VCaP (cell line): Measurements from ENCODE around the gene HDAC4.

ENCODE experiments used
- H3K27ac ChIP-seq: fragments of 450-650 bp; 2 replicates; pipeline ENCODE4 v1.5.1; 2017
- TF ChIP-seq, protein P1 (sequence below): fragments of 450-650 bp; conservative IDR thresholded peaks from 2 replicates; pipeline ENCODE4 v1.5.1; 2017; ENCODE audit warnings: mild to moderate bottlenecking, moderate library complexity

The HDAC4 gene

GRCh38 chr2:239232195-239232578, 168.6 kb downstream of the HDAC4 start:
- TF ChIP-seq, protein P1, sequence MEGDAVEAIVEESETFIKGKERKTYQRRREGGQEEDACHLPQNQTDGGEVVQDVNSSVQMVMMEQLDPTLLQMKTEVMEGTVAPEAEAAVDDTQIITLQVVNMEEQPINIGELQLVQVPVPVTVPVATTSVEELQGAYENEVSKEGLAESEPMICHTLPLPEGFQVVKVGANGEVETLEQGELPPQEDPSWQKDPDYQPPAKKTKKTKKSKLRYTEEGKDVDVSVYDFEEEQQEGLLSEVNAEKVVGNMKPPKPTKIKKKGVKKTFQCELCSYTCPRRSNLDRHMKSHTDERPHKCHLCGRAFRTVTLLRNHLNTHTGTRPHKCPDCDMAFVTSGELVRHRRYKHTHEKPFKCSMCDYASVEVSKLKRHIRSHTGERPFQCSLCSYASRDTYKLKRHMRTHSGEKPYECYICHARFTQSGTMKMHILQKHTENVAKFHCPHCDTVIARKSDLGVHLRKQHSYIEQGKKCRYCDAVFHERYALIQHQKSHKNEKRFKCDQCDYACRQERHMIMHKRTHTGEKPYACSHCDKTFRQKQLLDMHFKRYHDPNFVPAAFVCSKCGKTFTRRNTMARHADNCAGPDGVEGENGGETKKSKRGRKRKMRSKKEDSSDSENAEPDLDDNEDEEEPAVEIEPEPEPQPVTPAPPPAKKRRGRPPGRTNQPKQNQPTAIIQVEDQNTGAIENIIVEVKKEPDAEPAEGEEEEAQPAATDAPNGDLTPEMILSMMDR: no peak
- H3K27ac ChIP-seq: no peak overlapping the region

GRCh38 chr2:239231231-239232194, 169.3 kb downstream of the HDAC4 start:
- TF ChIP-seq, protein P1: no peak
- no peak overlapping the region for H3K27ac ChIP-seq

DNA sequence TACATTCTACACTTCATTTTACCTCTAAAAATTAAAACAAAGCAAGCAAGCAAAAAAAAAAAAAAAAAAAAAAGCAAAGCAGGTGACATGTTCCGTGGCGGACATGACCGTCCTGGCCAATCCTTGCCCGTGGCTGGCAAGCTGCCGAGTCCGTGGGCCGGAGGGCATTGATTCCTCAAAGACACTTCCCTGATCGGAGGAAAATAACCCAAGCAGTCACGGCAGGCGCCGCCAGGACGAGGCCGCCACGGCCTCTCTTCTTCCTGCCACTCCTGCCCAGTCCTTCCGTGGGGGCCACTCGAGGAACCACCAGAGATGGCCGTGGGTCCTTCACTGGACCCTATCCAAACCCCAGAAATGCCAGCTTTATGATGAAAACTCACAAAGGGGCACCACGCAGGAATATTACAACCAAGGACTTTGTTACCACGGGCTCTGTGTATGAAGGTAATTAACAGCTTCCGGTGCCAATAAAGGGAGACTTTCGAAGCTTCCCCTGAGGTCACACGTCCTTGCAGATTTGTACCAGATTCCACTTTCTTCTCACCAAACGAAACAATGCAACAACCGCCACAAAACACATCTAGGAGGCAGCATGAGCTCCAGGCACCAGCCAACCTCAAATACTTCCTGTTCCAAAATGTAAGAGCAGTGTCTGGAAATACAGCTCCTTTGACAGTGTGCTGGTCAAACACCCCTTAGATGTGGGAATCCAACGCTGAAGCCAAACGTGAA, 170.3 kb downstream of the HDAC4 start:
- TF ChIP-seq, protein P1: no peak
- no peak overlapping the region for H3K27ac ChIP-seq

- no peak overlapping the region for H3K27ac ChIP-seq
- TF ChIP-seq, protein P1: no peak
Measured at GRCh38 chr2:239229545-239230279, 171.1 kb downstream of the HDAC4 start.

DNA sequence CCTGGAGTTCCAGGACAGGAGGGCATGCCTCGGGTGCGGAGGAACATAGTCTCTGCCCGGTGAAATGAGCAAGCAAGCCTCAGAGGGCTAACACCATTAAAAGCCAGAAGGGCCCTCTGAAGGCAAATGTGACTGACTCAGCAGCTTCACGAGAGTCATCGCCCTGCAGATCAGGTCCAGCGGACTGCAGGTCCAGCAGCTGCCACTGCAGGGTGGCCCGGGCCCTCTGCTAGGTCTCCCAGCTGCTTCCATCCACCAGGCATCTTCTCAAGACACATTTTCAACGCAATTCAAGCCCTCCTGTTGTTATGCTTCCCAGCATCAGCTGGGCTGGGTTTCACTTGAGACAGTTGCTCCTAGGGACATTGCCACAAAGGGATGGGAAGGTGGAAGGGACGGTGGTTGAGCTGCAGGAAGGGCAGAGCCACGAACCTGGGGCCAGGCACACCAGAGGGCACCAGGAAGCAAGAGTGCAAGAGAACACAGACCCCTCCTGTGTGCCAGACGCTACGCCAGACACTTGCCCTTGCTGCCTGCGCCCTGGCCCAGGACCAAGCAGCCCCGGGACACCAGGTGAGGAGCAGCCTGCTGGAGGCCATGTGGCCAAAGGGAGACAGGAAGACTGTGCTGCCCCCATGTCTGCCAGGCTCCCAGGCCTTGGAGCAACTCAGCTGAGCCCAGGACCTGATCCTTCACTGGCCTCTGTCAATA, 173.0 kb downstream of the HDAC4 start:
- peak overlapping the region; percentile 53 for H3K27ac ChIP-seq
- TF ChIP-seq, protein P1: no peak

- TF ChIP-seq, protein P1: 0 out of 2 replicates have a peak, but pooled peaks have one; percentile 11
- H3K27ac ChIP-seq: peak overlapping the region; percentile 53
Measured at GRCh38 chr2:239226677-239227581, 173.9 kb downstream of the HDAC4 start.
